Measurements from ENCODE around the gene TRRAP. TPM values are rescaled to one million over a fixed set of nuclear protein-coding genes. Genes with fewer than 3 reads are reported as not detected.

Gene TRRAP
- total RNA-seq, 1 donor, result 25.4 TPM

- Histone ChIP-seq H3K9me3 (ENCODE audit: low read depth, low read length) (no peaks in the 10 kb centered on the region), H3K4me3 (ENCODE audit: low read length) (no peak overlapping the region), H3K27me3 (ENCODE audit: insufficient read depth, low read length) (no peaks in the 10 kb centered on the region), H3K4me1 (ENCODE audit: insufficient read depth, low read length) (no peaks in the 10 kb centered on the region)
These were observed 182.9 kb downstream of the TRRAP start for GRCh38 chr7:99061001-99061776.

Other genes with a start within 250 kb of the TRRAP start
- gene TMEM130, start 8.5 kb upstream of the TRRAP start, total RNA-seq, result 0.21 TPM